ENCODE measurements around the gene MRPL34.

Gene MRPL34

GRCh38 chr19:17328517-17329365 lies 23.1 kb downstream of the MRPL34 start:
- DNase-seq: no peak

GRCh38 chr19:17329366-17330261 lies 23.9 kb downstream of the MRPL34 start:
- peak in 1 of 3 donors; percentile 22 for DNase-seq

DNA sequence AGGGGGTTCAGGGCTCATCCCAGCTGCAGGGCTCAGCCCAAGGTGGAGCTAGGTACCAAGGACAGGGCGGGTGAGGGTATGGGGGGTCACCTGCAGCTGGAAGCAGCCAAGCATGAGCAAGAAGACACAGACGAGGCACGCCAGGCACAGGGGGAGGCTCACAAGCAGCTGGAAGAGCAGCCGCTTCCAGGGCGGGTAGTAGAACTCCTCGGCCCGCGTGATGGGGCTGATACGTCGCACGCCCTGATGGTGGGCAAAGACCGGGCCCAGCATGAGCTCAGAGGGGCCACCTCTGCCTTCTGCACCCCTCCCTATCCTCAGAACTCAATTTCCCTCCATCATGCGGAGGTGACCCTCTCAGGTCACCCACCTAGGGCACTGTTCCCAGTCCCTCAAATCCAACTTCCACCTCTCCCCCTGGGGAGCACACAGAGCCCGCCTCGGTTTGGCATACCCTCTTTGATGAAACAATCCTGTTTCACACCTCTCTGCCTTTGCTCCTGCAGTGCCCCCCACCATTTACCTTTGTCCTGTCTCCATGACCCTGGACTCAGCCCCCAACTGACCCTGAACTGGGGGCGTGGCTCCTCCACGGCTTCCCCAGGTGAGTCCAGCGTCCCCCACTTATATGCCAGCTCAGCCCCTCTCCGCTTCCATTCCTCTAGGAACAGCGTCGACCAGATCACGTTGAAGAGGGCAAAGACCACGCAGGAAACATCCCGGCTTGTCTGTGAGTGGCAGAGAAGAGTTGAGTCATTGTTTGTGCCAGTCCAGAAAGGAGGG lies 24.8 kb downstream of the MRPL34 start:
- no peak for DNase-seq

DNA sequence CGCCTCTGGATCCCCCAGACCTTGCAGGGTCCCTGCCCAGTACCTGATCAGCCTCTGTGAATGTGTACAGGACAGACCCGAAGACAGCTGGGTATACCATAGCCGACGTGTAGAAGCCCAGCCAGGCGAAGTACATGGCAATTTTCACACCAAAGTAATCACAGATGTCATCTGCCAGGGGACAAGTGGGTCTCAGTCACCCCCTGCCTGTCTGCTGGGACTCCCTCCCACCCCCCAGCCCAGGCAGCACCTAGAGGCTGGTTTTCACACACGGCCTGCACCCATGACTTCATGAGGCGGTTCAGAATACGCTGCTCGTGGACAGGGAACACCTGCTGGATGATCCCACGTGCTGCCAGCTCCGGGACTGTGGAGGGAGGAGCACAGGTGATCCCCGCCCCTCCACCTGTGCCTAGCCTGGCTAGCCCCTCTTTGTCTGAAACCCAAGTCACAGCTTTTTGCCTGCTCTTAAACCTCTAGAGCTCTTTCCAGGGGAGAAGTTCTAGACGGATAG lies 25.4 kb downstream of the MRPL34 start:
- no peak for DNase-seq

DNA sequence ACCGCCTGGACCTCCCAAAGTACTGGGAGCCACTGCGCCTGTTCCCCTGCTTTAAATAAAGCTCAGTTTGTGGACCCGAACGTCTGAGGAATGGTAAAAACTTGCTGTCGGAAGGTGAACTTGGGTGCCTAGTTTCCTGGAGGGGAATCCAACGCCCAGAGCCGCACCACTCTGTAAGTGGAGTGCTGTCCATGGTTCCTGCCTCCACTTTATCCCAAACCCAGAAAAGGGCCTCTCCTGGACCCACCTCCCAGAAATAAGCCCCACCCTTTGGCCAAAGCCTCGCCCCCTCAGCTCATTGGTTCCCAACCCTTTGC lies 26.6 kb downstream of the MRPL34 start:
- no peak for DNase-seq

GRCh38 chr19:17332677-17333581 lies 27.3 kb downstream of the MRPL34 start:
- DNase-seq: peak; percentile 56 to 71 (median 67)

DNA sequence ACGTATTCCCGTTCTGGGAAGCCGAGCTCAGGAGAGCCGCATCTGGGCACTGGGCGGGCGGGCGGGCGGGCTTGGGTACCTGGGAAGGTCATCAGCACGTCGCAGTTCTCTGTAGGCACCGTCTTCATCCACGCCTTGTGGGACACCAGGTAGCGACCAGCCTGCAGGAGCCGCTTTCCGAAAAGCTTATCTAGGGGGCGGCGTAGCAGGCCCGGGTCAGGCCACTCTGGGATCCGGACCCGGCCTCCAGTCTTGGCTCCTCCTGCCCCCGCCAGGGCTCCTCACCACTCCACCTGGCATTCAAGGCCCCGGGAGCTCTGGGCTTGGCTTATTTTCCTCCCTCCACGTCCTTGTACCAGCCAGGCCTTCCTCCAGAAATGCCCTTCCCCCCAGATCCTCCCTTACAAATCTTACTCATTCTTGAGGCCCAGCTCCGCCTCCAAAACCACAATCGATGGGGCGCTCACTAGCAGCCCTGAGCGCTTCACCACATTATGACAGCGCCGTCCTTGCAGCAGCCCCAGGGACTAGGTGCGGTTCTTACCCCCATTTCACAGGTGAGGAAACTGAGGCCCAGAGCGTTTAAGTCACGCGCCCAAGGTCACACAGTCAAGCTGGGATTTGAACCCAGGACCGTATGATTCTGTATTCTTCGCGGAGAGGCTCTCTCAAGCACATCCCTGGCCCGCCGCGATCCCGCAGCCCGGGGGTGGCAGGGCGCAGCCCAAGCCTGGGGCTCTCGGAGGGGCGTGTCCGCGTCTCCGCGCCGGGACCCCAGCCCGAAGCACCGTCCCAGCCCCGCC lies 28.1 kb downstream of the MRPL34 start:
- peak; percentile 85 to 87 (median 85) for DNase-seq

- peak; percentile 97 to 98 (median 98) for DNase-seq
Measured at GRCh38 chr19:17334414-17335409, 29.0 kb downstream of the MRPL34 start, which contains the start of gene ANO8. ANO8 (minus strand) TSS chr19:17334855; CDS start chr19:17334670, 185 bp downstream.

DNA sequence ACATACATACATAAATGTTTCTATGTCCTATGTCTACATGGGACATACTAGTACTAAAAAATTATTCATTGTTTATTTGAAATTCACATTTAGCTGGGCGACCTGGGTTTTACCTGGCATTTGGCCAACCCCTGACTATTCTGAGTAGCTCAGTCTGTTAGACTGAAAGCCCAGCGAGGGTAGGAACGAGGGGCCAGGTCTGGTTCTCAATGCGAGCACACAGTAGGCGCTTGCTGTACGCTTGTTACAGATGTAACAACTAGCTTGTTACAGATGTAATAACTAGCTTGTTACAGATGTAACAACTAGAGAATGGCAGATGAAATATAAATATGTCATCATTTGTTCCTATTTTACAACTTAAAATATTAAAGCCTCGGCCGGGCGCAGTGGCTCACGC lies 29.9 kb downstream of the MRPL34 start:
- DNase-seq: no peak

DNA sequence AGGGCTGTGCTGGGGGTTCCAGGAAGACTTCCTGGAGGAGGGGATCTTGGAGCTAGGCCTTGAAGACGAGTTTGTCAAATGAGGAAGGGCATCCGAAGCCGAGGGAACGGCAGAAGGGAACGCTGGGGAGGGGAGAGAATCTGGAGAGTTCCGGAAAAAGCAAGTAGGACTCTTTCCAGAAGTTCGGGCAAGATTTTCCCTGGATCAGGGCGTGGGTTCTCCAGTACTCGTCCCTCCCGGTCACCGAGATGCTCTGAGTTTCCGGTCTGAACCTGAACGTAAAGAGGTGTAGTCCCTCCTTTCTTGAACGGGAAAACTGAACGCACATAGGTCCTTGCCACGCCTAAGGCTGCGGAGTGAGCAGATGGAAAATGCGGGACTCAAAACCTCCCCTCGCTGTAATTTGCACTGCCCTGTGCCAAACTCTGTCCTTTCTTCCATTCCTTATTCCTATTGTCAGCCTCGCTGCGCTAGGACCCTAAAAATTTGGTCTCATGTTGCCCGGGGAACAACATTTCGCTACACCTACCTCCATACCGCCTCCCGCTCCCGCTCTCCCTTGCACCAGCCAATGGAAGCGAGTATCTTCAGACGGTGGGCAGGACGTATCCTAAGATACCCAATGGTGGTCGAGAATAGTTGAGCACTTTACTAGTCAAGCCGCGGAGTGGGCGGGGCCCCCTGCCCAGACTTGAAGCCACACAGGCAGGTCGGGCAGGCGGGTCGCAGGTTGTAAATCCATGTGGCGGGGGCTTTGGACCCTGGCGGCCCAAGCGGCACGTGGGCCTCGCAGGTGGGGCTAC lies 31.4 kb downstream of the MRPL34 start, which contains the start of gene GTPBP3:
TSS of gene GTPBP3 (plus strand) at position 682 of the 803 bp plus-strand sequence. CDS start at position 741, 59 bp downstream.
- peak; percentile 97 to 99 (median 98) for DNase-seq

DNA sequence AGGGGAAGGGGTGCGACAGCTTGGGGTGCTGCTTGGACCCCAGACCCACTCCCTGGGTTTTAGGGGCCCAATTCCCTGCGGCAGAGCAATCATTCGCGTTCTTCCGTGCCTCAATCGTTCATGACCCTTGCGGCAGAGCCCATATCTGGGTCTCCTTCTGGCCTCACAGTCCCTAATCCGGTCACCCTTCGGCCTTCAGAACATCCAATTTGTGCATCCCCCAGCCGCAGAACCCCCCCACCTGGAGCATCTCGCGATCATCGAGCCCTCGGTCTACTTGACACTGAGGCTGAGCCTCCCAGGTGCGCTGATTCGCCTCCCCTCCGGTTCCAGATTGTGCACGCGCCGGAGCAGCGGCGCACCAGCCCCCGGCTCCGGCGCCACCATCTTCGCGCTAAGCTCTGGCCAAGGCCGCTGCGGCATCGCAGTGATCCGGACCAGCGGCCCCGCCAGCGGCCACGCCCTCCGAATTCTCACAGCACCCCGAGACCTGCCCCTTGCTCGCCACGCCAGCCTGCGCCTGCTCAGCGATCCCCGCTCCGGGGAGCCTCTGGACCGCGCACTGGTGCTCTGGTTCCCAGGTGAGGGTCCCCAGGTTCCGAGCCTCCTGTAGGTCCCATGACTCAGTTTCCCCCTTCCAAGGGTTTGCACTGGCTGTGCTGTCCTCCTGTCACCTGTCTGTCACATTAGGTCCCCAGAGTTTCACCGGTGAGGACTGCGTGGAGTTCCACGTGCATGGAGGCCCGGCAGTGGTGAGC lies 32.2 kb downstream of the MRPL34 start:
- peak in 1 of 3 donors; percentile 45 for DNase-seq

DNA sequence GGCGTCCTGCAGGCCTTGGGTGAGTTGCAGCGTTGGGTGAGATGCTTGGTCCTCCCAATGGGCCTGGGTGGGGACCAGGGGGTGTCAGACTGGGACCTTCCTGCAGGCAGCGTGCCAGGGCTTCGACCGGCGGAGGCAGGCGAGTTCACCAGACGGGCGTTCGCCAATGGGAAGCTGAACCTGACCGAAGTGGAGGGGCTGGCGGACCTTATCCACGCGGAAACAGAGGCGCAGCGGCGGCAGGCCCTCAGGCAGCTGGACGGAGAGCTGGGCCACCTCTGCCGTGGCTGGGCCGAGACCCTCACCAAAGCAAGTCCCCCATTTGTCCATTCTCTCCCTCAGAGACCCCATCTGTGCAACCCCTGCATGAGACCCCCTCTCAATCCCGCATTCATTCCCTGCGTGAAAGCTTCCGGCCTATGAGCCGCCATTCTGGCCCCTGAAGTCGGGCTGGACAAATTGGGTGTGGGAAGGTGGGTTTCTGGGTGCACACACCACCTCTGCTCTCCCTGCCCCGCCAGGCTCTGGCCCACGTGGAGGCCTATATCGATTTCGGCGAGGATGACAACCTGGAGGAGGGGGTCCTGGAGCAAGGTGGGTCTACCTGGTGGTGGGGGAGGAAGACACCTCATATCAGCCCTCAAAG lies 32.9 kb downstream of the MRPL34 start:
- DNase-seq: no peak

DNA sequence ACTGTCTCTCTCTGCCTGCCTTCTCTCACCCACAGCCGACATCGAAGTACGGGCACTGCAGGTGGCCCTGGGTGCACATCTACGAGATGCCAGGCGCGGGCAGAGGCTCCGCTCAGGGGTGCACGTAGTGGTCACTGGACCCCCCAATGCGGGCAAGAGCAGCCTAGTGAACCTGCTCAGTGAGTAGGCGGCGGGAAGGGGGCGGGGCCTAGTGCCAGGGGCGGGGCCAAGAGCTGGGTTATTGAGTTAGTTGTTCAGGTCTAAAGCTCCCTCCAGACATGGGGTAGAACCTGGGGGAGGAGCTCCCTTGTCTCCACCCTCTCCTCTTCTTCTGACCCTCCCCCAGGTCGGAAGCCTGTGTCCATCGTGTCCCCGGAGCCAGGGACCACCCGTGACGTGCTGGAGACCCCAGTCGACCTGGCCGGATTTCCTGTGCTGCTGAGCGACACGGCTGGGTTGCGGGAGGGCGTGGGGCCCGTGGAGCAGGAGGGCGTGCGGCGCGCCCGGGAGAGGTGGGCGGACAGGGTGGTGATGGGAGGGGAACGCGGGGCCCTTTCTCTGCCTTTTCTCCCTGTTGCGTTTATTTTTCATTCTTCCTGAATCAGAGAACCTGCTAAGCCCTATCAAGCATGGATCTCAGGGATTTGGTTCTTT lies 33.5 kb downstream of the MRPL34 start:
- peak in 1 of 3 donors; percentile 30 for DNase-seq

GRCh38 chr19:17340302-17340870 lies 34.7 kb downstream of the MRPL34 start:
- peak in 1 of 3 donors; percentile 55 for DNase-seq

- peak in 2 of 3 donors; percentile 44 to 46 for DNase-seq
Measured at GRCh38 chr19:17340871-17341357, 35.2 kb downstream of the MRPL34 start.

- DNase-seq: no peak
Measured at GRCh38 chr19:17341386-17341785, 35.7 kb downstream of the MRPL34 start.
